Adrenal gland (tissue), 19 donors: ENCODE results near the gene CHRNA3. TPM values are rescaled to one million over a fixed set of nuclear protein-coding genes. Genes with fewer than 3 reads are reported as not detected.

Source experiments
- DNase-seq, 7 donors: peaks; one replicate each; pipeline ENCODE4 v3.0.0-alpha.2; 2019 to 2020
- H3K27ac ChIP-seq, 5 donors: fragments of 200-600 bp; sonication (generic) in 4 of 5; 1 replicate in 3 of 5; 2 replicates in 2 of 5; pipeline versions ENCODE4 v1.5.1 to v1.8.0; 2016 to 2020; ENCODE audit warnings: mild to moderate bottlenecking in 1 of 5
- H3K27me3 ChIP-seq: fragments of 200-600 bp; 2 replicates; pipeline ENCODE4 v1.8.0; 2021
- H3K36me3 ChIP-seq, 2 donors: fragments of 200-600 bp; replicated peaks in 1 of 2; 1 replicate in 1 of 2; 2 replicates in 1 of 2; pipeline versions ENCODE4 v1.5.1 to v1.8.0; 2018 to 2022
- H3K4me1 ChIP-seq, 2 donors: fragments of 200-600 bp; replicated peaks in 1 of 2; 1 replicate in 1 of 2; 2 replicates in 1 of 2; pipeline versions ENCODE4 v1.5.1 to v1.8.0; 2018 to 2021
- H3K4me3 ChIP-seq, 4 donors: fragments of 200-600 bp; sonication (generic) in 3 of 4; one replicate each; pipeline ENCODE4 v1.5.1; 2016 to 2018
- H3K9me3 ChIP-seq, 3 donors: fragments of 200-600 bp; sonication (generic) in 1 of 3; replicated peaks in 1 of 3; 1 replicate in 2 of 3; 2 replicates in 1 of 3; pipeline versions ENCODE4 v1.5.1 to v1.8.0; 2016 to 2021
- POLR2A ChIP-seq, 2 donors: fragments of 450-650 bp; IDR thresholded peaks; one replicate each; pipeline ENCODE4 v1.6.1; 2017; ENCODE audit warnings: antibody characterized with exemption in 2 of 2, mild to moderate bottlenecking in 2 of 2, moderate library complexity in 1 of 2
- WGBS, 4 donors: extraction: QIAGEN DNeasy Blood & Tissue Kit in 2 of 4; methylation state at CpG; one replicate each; pipeline versions ENCODE4 v1.1.5 to v1.1.7; 2013 to 2017; 5-methylcytosine and 5-hydroxymethylcytosine counted together
- intact Hi-C, 2 donors: fragments of 100-400 bp; cut with DNase I; formaldehyde crosslinking; loops; one replicate each; pipeline versions ENCODE4 v1.14.1 to v1.15.0; 2022 to 2023
- long read RNA-seq, 10 donors: library from polyadenylated mRNA in 3 of 10; unstranded in 2 of 10; stranded (forward) in 1 of 10; transcript quantifications; one replicate each; pipeline ENCODE4 v2.0.0 and lab custom pipeline, GENCODE V29; 2021 to 2026
- polyA plus RNA-seq, 3 donors: library from polyadenylated mRNA; stranded (reverse); fragments of 200-250 nt in 2 of 3; fragments of 350-450 nt in 1 of 3; fragmentation: Illumina TruSeq in 1 of 3; extraction: RNeasy Lipid Tissue Mini Kit (QIAGEN cat#74804) in 1 of 3; gene quantifications; one replicate each; pipeline ENCODE4 v1.2.3, GENCODE V29; 2013 to 2014
- total RNA-seq, 9 donors: library from RNA; depleted of rRNA in 4 of 9; stranded (reverse); fragments of >200 nt in 4 of 9; fragments of 120-200 nt in 1 of 9; fragmentation: NEBNext Ultra II Directional in 1 of 9; extraction: Animal tissue kit (Norgen Biotek cat#: 25700) in 1 of 9; gene quantifications; one replicate each; pipeline versions ENCODE4 v1.1.0 to v1.2.4, GENCODE V29; 2013 to 2023
- TF ChIP-seq, protein P1 (sequence below), 6 experiments: fragments of 450-650 bp in 4 of 6; fragments of 200-600 bp in 2 of 6; sonication (generic) in 1 of 6; IDR thresholded peaks; 1 replicate in 5 of 6; 2 replicates in 1 of 6; pipeline versions ENCODE4 v1.5.1 to v1.8.0; 2016 to 2021; ENCODE audit warnings: antibody characterized with exemption in 6 of 6, mild to moderate bottlenecking in 2 of 6, moderate library complexity in 1 of 6
- donor health status: healthy with polysubstance abuse.
- donor health status: Bipolar disorder and iron deficiency.
- donor health status: DM: yes; HTN: yes; CAD: no.
- donor health status: DM: no; HTN: no; CAD: no.
- donor health status: DM: no; HTN: no; CAD: no.
- donor health status: DM: yes; HTN: yes; CAD: no.

Gene CHRNA3
- total RNA-seq (10 to 100 TPM in 3 of 9 donors, 1 to 10 TPM in 3, under 1 TPM in 3; 0.43 to 62.6 (median 3.2) TPM), polyA plus RNA-seq (10 to 100 TPM; 16.1 to 57.1 (median 40.7) TPM)
- long read RNA-seq, donor 1: 0 reads
- long read RNA-seq, donor 2: 0 reads
- long read RNA-seq, donor 3: 0 reads
- long read RNA-seq, donor 4, partial matches to known transcripts: 0 of 1 reads
- long read RNA-seq, donor 4, other reads (novel, unspliced or antisense): 1 of 1 reads
- long read RNA-seq, donor 5: 0 reads
- long read RNA-seq, donor 6, transcript CHRNA3-201 (6 exons, 3,202 nt): major isoform, 18 of 24 reads
- long read RNA-seq, donor 6, partial matches to known transcripts: 6 of 24 reads
- long read RNA-seq, donor 6, other reads (novel, unspliced or antisense): 0 of 24 reads
- long read RNA-seq, donor 7: 0 reads
- long read RNA-seq, donor 8: 0 reads
- long read RNA-seq, donor 9, partial matches to known transcripts: 7 of 8 reads
- long read RNA-seq, donor 9, other reads (novel, unspliced or antisense): 0 of 8 reads
- long read RNA-seq, donor 10, partial matches to known transcripts: 0 of 2 reads
- long read RNA-seq, donor 10, other reads (novel, unspliced or antisense): 0 of 2 reads

DNA sequence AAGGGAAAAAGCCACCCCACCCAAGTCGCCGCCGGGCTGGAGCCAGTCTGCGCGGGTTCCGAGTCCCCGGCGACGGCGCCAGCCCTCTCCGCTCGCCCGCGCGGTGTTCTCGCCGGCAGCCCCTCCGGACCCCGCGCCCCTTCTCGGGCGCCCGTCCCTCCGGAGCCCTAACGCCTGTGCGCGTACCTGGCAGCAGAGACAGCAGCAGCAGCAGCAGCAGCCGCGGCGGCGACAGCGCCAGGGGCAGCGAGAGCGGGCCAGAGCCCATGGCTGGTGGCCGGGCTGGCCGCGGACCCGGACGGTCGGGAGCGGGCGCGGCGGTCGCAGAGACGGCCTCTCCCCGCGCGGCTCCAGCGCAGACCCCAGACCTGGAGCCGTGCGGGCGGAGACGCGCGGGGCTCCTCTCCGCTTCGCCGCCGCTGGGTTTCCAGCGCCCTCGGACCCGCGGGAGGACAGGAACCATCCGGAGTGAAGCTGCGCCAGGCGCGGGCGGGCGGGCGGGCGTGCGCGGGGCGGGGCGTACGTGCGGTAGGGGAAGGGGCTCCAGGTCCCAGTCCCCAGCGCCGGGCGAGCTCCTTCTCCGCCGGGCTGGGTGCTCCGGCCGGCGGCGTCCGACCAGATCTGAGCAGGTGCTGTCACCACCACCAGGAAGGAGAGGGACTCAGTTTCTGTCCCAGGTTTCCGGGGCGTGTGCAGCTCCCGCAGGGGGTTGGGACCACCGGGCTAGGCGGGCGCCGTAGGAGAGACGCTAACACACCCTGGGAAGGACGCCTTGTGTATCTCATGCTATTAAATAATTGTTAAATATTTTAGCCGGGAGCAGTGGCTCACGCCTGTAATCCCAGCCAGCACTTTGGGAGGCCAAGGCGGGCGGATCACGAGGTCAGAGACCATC is at the start of gene CHRNA3:
TSS of gene CHRNA3 (minus strand) at position 470 of the 895 bp plus-strand sequence. CDS start at position 268, 202 bp downstream.
- Histone ChIP-seq H3K9me3 (no peaks in the 10 kb centered on the region), H3K36me3 (no peaks in the 10 kb centered on the region), H3K27me3 (peaks cover 28% of the 10 kb centered on the region), H3K4me3 (peak within 1 kb of the TSS in 1 of 4 donors; percentile 49), H3K4me1 (peaks cover 0 to 11% of the 10 kb centered on the region in 2 donors), H3K27ac (peak within 1 kb of the TSS in 1 of 5 donors; percentile 69)
- WGBS, 4 donors: 2 to 10% (median 4%) methylated on average over 20 to 102 of the region's 102 CpGs
- DNase-seq: peak in 2 of 7 donors; percentile 15 to 49
- intact Hi-C loops: no loop called here
- peak in 1 of 2 donors; percentile 7 for TF ChIP-seq POLR2A (IDR thresholded peaks at IDR 0.05)
- TF ChIP-seq, protein P1, sequence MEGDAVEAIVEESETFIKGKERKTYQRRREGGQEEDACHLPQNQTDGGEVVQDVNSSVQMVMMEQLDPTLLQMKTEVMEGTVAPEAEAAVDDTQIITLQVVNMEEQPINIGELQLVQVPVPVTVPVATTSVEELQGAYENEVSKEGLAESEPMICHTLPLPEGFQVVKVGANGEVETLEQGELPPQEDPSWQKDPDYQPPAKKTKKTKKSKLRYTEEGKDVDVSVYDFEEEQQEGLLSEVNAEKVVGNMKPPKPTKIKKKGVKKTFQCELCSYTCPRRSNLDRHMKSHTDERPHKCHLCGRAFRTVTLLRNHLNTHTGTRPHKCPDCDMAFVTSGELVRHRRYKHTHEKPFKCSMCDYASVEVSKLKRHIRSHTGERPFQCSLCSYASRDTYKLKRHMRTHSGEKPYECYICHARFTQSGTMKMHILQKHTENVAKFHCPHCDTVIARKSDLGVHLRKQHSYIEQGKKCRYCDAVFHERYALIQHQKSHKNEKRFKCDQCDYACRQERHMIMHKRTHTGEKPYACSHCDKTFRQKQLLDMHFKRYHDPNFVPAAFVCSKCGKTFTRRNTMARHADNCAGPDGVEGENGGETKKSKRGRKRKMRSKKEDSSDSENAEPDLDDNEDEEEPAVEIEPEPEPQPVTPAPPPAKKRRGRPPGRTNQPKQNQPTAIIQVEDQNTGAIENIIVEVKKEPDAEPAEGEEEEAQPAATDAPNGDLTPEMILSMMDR (IDR thresholded peaks at IDR 0.05): no peak

DNA sequence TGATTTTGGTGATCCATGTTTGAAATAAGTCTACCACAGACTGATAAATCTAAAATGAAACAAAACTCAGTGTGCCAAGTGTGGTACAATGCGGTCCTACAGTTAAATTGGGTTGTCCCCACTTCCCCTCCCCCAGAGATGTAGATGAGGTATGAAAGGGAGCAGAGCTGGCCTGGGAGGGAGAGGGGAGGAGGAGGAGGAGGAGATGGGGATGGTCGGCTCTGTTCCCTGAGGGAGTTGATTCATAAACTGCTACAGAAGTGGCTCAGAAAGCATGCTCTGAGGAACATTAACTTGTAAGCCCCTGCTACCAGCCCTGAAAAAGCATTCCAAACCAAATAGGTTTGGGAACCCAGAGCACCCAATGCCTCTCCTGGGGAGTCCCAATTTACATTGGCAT is 48.2 kb upstream of the CHRNA3 start:
- DNase-seq: no peak
- WGBS, 4 donors: 75 to 86% (median 80%) methylated on average over 2 of the region's 2 CpGs
- intact Hi-C loops: no loop called here
- H3K4me1 ChIP-seq: peaks cover 0 to 22% of the 10 kb centered on the region in 2 donors
- no peak overlapping the region for H3K27ac ChIP-seq
- no peaks in the 10 kb centered on the region for H3K27me3 ChIP-seq
- no peak overlapping the region for H3K4me3 ChIP-seq
- H3K9me3 ChIP-seq: no peaks in the 10 kb centered on the region
- TF ChIP-seq, protein P1 (IDR thresholded peaks at IDR 0.05): no peak
- TF ChIP-seq POLR2A (IDR thresholded peaks at IDR 0.05): no peak
- no peaks in the 10 kb centered on the region for H3K36me3 ChIP-seq

DNA sequence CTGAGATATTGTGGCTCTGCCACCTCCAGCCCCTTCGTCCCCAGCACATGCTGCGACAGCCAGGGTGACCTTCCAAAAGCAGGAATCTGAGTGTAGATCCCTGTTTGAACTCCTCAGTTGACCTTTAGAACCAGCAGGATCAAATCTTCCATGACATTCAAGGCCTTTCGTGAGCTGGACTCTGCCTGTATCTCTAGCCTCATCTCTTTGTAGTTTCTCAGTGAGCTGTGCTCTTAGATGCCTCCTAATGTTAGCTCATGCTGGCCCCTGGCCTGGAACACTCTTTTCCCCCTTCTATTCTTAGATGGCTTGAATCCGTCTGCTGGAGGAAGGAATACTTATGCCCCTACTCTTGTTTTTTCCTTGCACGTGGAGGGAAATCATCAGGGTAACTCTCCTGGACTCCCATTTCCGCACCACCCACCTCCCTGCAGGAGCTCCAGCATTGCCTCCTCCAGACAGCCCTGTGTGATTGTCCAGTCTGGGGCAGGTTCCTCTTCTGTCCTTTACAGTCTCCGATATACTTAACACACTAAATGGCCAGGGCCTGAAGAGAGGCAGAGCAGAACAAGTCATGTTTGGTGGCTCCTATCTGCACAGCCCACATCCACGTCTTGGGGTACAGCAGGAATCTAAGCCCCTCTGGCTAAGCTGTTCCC is 46.9 kb upstream of the CHRNA3 start:
- Histone ChIP-seq H3K4me3 (no peak overlapping the region), H3K9me3 (no peaks in the 10 kb centered on the region), H3K27ac (peak overlapping the region in 1 of 5 donors; percentile 35), H3K4me1 (peaks cover 0 to 12% of the 10 kb centered on the region in 2 donors), H3K27me3 (no peaks in the 10 kb centered on the region), H3K36me3 (no peaks in the 10 kb centered on the region)
- TF ChIP-seq POLR2A (IDR thresholded peaks at IDR 0.05): no peak
- TF ChIP-seq, protein P1 (IDR thresholded peaks at IDR 0.05): no peak
- peak in 4 of 7 donors; percentile 7 to 42 (median 27) for DNase-seq
- intact Hi-C loops: no loop called here
- WGBS, 4 donors: 58 to 65% (median 62%) methylated on average over 8 of the region's 8 CpGs
